ENCODE results near the gene RBMS3. TPM values are rescaled to one million over a fixed set of nuclear protein-coding genes. Genes with fewer than 3 reads are reported as not detected.

Gene RBMS3
- total RNA-seq, 1 experiment from 2014 or later = 5.9 TPM

- no peak overlapping the region for H3K27ac ChIP-seq (ENCODE audit: low read depth, low read length, poor library complexity, severe bottlenecking)
- H3K4me3 ChIP-seq (ENCODE audit: low read depth, low read length, poor library complexity, severe bottlenecking) = no peak overlapping the region
- CTCF ChIA-PET = no interaction called here
- no peaks in the 10 kb centered on the region for H3K36me3 ChIP-seq (ENCODE audit: insufficient read depth, low read length, poor library complexity, severe bottlenecking)
- no peak for DNase-seq (ENCODE audit: low spot score)
- TF ChIP-seq EZH2 (IDR thresholded peaks at IDR 0.05; ENCODE audit: borderline replicate concordance, low read depth, low read length, poor library complexity, severe bottlenecking) (no peak), CTCF (conservative IDR thresholded peaks at IDR 0.05; ENCODE audit: low read depth, low read length) (no peak)
- peaks cover 19% of the 10 kb centered on the region for H3K4me1 ChIP-seq (ENCODE audit: insufficient read depth, low read length, poor library complexity, severe bottlenecking)
- POLR2A ChIA-PET (ENCODE audit: low non-redundant PET) = no interaction called here
- no peaks in the 10 kb centered on the region for H3K27me3 ChIP-seq (replicated peaks; ENCODE audit: insufficient read depth, low read depth, low read length, poor library complexity)
- no TSS peak for BruUV-seq (replicated peaks)
- intact Hi-C loops (cut with micrococcal nuclease; ENCODE audit: unreplicated experiment) = no loop called here
- no peaks in the 10 kb centered on the region for H3K9me3 ChIP-seq (ENCODE audit: low read depth, low read length, poor library complexity, severe bottlenecking)
These were observed 303.0 kb downstream of the RBMS3 start for GRCh38 chr3:29583861-29584260.

- H3K9me3 ChIP-seq (ENCODE audit: low read depth, low read length, poor library complexity, severe bottlenecking) = no peaks in the 10 kb centered on the region
- intact Hi-C loops (cut with micrococcal nuclease; ENCODE audit: unreplicated experiment) = no loop called here
- no peak overlapping the region for H3K4me3 ChIP-seq (ENCODE audit: low read depth, low read length, poor library complexity, severe bottlenecking)
- no TSS peak for BruUV-seq (replicated peaks)
- TF ChIP-seq CTCF (conservative IDR thresholded peaks at IDR 0.05; ENCODE audit: low read depth, low read length) (no peak), EZH2 (IDR thresholded peaks at IDR 0.05; ENCODE audit: borderline replicate concordance, low read depth, low read length, poor library complexity, severe bottlenecking) (no peak)
- ChIA-PET POLR2A (ENCODE audit: low non-redundant PET) (no interaction called here), CTCF (no interaction called here)
- DNase-seq (ENCODE audit: low spot score) = no peak
- H3K4me1 ChIP-seq (ENCODE audit: insufficient read depth, low read length, poor library complexity, severe bottlenecking) = peaks cover 20% of the 10 kb centered on the region
- no peak overlapping the region for H3K27ac ChIP-seq (ENCODE audit: low read depth, low read length, poor library complexity, severe bottlenecking)
- no peaks in the 10 kb centered on the region for H3K36me3 ChIP-seq (ENCODE audit: insufficient read depth, low read length, poor library complexity, severe bottlenecking)
- no peaks in the 10 kb centered on the region for H3K27me3 ChIP-seq (replicated peaks; ENCODE audit: insufficient read depth, low read depth, low read length, poor library complexity)
These were observed 304.5 kb downstream of the RBMS3 start for GRCh38 chr3:29585368-29585767.

GRCh38 chr3:29587340-29587739 lies 306.5 kb downstream of the RBMS3 start:
- Histone ChIP-seq H3K4me1 (ENCODE audit: insufficient read depth, low read length, poor library complexity, severe bottlenecking) (peaks cover 20% of the 10 kb centered on the region), H3K4me3 (ENCODE audit: low read depth, low read length, poor library complexity, severe bottlenecking) (no peak overlapping the region), H3K27me3 (replicated peaks; ENCODE audit: insufficient read depth, low read depth, low read length, poor library complexity) (no peaks in the 10 kb centered on the region), H3K36me3 (ENCODE audit: insufficient read depth, low read length, poor library complexity, severe bottlenecking) (no peaks in the 10 kb centered on the region), H3K9me3 (ENCODE audit: low read depth, low read length, poor library complexity, severe bottlenecking) (no peaks in the 10 kb centered on the region), H3K27ac (ENCODE audit: low read depth, low read length, poor library complexity, severe bottlenecking) (no peak overlapping the region)
- no TSS peak for BruUV-seq (replicated peaks)
- no peak for DNase-seq (ENCODE audit: low spot score)
- CTCF ChIA-PET = no interaction called here
- intact Hi-C loops (cut with micrococcal nuclease; ENCODE audit: unreplicated experiment) = no loop called here
- no peak for TF ChIP-seq CTCF (conservative IDR thresholded peaks at IDR 0.05; ENCODE audit: low read depth, low read length)
- TF ChIP-seq EZH2 (IDR thresholded peaks at IDR 0.05; ENCODE audit: borderline replicate concordance, low read depth, low read length, poor library complexity, severe bottlenecking) = no peak
- POLR2A ChIA-PET (ENCODE audit: low non-redundant PET) = no interaction called here

All from A673 (cell line).